Duodenal mucosa (tissue), 2 donors: ENCODE data around the gene PAPLN.

ENCODE experiments used
- H3K27ac ChIP-seq: one replicate; pipeline ENCODE4 v1.7.0; 2013; ENCODE audit warnings: low read depth, low read length
- H3K27me3 ChIP-seq, 2 donors: one replicate each; pipeline ENCODE4 v1.7.0; 2013; ENCODE audit warnings: low read length in 2 of 2, control low read depth in 1 of 2; ENCODE audit not compliant: insufficient read depth in 2 of 2, control insufficient read depth in 1 of 2
- H3K36me3 ChIP-seq, 2 donors: one replicate each; pipeline ENCODE4 v1.7.0; 2013; ENCODE audit warnings: low read length in 2 of 2, control low read depth in 1 of 2; ENCODE audit not compliant: insufficient read depth in 2 of 2, control insufficient read depth in 1 of 2
- H3K4me1 ChIP-seq, 2 donors: one replicate each; pipeline ENCODE4 v1.7.0; 2013; ENCODE audit warnings: low read length in 2 of 2, control low read depth in 1 of 2; ENCODE audit not compliant: insufficient read depth in 2 of 2, control insufficient read depth in 1 of 2
- H3K4me3 ChIP-seq, 2 donors: one replicate each; pipeline ENCODE4 v1.7.0; 2013; ENCODE audit warnings: low read length in 2 of 2, low read depth in 1 of 2
- H3K9ac ChIP-seq, 2 donors: one replicate each; pipeline ENCODE4 v1.7.0; 2013; ENCODE audit warnings: low read length in 2 of 2, low read depth in 1 of 2
- H3K9me3 ChIP-seq, 2 donors: one replicate each; pipeline ENCODE4 v1.7.0; 2013; ENCODE audit warnings: low read length in 2 of 2, control low read depth in 1 of 2; ENCODE audit not compliant: control insufficient read depth in 1 of 2

Gene PAPLN

DNA sequence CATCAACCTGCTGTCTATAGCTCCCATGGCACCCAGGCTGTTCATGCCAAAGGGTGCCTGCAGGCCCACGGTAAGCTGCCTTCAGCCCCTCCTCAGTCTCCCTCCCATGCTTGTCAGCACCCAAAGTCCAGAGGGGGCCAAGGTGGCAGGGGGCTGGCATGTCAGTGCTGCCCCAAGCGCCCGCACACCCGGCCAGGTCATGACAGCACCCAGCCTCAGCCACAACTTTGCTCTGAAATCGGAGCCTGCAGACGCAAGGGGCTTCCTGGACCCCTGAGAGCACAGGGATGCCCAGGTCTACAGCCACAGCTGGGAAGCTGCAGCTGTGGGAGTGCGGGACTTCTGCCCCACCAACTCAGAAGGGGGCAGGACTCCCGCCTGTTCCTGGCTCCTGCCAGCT, 28.5 kb upstream of the PAPLN start:
- Histone ChIP-seq H3K36me3 (peaks cover 60 to 80% of the 10 kb centered on the region in 2 donors), H3K27ac (no peak overlapping the region), H3K4me3 (no peak overlapping the region), H3K9me3 (no peaks in the 10 kb centered on the region), H3K9ac (no peak overlapping the region), H3K27me3 (no peaks in the 10 kb centered on the region), H3K4me1 (no peaks in the 10 kb centered on the region)

DNA sequence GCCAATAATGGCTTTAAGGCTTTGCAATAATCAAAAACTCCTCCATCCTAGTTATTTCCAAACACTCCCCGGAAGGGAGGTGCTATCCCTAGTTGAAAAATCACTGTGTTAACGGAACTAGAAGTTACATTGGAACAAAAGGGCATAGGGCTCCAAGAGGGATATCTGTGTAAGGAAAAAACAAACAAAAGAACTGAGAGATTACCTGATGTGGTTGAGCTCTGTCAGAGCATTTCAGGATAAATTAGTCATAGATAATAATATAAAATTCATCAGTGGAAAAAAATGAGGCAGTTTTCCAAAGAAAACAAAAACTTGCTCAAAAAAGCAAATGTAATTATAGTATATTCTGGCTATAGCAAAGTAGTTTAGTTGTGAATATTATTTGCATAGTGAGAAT, 27.4 kb upstream of the PAPLN start:
- H3K36me3 ChIP-seq, result peaks cover 62 to 82% of the 10 kb centered on the region in 2 donors
- no peak overlapping the region for H3K27ac ChIP-seq

DNA sequence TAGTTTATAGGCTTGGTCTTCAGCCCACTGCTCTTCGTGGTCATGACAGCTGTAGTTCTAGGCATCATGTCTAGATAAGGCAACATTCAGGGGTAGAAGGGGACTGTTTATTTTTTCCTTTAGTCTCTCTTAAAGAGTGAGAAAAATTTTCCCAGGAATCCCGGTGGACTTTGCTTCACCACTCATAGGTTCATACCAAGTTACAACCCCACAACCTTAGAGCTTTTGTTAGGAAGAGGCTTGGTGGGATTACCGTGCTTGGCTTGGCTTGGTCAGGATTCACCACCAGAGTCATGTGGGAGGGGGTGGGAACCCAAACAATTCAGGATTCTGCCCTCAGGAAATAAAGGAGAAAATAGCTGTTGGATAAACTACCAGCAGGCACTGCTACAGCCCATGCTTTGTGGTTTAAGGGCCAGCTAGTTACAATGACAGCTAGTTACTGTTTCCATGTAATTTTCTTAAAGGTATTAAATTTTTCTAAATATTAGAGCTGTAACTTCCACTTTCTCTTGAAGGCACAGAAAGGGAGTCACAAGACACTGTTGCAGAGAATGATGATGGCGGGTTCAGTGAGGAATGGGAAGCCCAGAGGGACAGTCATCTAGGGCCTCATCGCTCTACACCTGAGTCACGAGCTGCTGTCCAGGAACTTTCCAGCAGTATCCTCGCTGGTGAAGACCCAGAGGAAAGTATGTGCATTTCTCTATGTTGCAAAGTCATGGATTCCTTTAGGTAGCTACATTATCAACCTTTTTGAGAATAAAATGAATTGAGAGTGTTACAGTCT, 25.9 kb upstream of the PAPLN start:
- no peak overlapping the region for H3K27ac ChIP-seq
- H3K36me3 ChIP-seq, result peaks cover 52 to 77% of the 10 kb centered on the region in 2 donors
- H3K9ac ChIP-seq, result no peak overlapping the region
- no peaks in the 10 kb centered on the region for H3K9me3 ChIP-seq
- no peaks in the 10 kb centered on the region for H3K27me3 ChIP-seq
- no peak overlapping the region for H3K4me3 ChIP-seq
- no peaks in the 10 kb centered on the region for H3K4me1 ChIP-seq

More for the DNA sequence above, 27.4 kb upstream of the PAPLN start:
- H3K9me3 ChIP-seq, result no peaks in the 10 kb centered on the region
- no peaks in the 10 kb centered on the region for H3K27me3 ChIP-seq
- H3K4me1 ChIP-seq, result no peaks in the 10 kb centered on the region
- H3K9ac ChIP-seq, result no peak overlapping the region
- H3K4me3 ChIP-seq, result no peak overlapping the region

DNA sequence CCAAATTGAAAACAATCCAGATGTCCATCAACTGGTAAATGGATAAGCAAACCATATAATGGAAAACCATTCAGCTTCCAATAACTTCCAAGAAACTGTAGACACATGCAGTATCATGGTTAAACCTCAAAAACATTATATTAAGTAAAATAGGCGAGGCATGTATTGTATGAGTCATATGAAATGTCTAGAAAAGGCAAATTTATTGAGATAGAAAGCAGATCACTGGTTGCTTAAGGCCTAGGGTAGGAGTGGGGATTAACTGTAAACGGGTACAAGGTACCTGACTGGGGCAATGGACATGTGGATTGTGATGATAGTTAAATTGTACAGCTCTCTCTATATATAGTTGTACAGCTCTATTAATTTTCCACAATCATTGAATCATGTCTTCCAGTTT, 21.3 kb upstream of the PAPLN start:
- no peak overlapping the region for H3K4me3 ChIP-seq
- no peaks in the 10 kb centered on the region for H3K27me3 ChIP-seq
- peaks cover 47 to 77% of the 10 kb centered on the region in 2 donors for H3K36me3 ChIP-seq
- no peak overlapping the region for H3K27ac ChIP-seq
- H3K4me1 ChIP-seq, result no peaks in the 10 kb centered on the region
- no peaks in the 10 kb centered on the region for H3K9me3 ChIP-seq
- H3K9ac ChIP-seq, result no peak overlapping the region

DNA sequence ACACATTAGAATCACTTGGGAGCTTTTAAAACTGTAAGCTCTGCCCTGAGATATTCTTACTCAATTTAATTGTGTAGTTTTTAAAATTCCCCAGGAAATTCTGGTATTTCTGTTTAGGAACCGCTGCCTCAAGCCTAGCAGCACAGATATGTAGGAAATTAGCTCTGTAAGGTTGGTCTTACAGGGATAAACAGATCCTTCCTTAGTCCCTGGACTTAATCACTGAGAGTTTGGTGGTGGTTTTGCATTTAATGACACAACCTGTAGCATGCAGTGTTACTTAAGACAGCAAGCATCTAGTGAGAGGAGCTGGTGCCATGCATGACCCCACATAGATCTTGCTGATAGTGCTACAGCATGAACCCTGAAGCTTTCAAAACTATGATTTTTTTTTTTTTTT, 19.9 kb upstream of the PAPLN start:
- H3K36me3 ChIP-seq, result peaks cover 46 to 79% of the 10 kb centered on the region in 2 donors
- H3K4me1 ChIP-seq, result no peaks in the 10 kb centered on the region
- no peaks in the 10 kb centered on the region for H3K9me3 ChIP-seq
- no peaks in the 10 kb centered on the region for H3K27me3 ChIP-seq
- H3K27ac ChIP-seq, result no peak overlapping the region
- no peak overlapping the region for H3K9ac ChIP-seq
- no peak overlapping the region for H3K4me3 ChIP-seq

DNA sequence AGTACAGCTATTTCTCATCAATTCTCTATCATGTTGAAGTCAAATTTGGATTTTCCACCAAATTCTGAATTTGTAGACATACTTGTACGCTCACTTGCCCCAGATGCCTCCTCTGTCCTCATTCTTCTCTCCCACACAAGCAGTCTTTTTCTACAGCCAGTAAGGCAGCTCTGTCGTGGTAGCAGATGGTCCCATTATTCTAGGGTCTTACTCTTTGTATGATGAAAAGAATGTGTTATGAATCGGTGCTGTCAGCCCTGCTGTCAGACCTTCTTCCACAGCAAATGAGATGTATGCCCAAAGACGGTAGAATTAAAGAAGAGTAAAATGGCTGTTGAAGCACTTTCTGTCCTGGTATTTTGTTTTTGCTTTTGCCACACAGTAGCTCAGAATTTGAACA, 17.2 kb upstream of the PAPLN start:
- no peaks in the 10 kb centered on the region for H3K4me1 ChIP-seq
- H3K27me3 ChIP-seq, result no peaks in the 10 kb centered on the region
- H3K27ac ChIP-seq, result no peak overlapping the region
- no peaks in the 10 kb centered on the region for H3K9me3 ChIP-seq
- H3K4me3 ChIP-seq, result no peak overlapping the region
- H3K36me3 ChIP-seq, result peaks cover 36 to 67% of the 10 kb centered on the region in 2 donors
- H3K9ac ChIP-seq, result no peak overlapping the region

DNA sequence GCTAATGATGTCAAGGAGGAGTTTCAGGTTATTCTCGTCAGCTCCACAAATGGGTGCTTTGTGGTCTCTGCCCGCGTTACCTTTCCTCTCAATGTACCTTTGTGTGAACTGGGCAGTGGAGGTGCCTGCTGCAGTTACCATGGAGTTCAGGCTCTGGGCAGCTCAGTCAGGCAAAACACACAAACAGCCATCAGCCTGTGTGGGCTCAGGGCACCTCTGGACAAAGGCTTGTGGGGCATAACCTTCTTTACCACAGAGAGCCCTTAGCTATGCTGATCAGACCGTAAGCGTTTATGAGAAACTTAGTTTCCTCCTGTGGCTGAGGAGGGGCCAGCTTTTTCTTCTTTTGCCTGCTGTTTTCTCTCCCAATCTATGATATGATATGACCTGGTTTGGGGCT, 16.7 kb upstream of the PAPLN start:
- Histone ChIP-seq H3K9ac (no peak overlapping the region), H3K36me3 (peaks cover 36 to 70% of the 10 kb centered on the region in 2 donors), H3K4me1 (no peaks in the 10 kb centered on the region), H3K4me3 (no peak overlapping the region), H3K27ac (no peak overlapping the region), H3K27me3 (no peaks in the 10 kb centered on the region), H3K9me3 (no peaks in the 10 kb centered on the region)

DNA sequence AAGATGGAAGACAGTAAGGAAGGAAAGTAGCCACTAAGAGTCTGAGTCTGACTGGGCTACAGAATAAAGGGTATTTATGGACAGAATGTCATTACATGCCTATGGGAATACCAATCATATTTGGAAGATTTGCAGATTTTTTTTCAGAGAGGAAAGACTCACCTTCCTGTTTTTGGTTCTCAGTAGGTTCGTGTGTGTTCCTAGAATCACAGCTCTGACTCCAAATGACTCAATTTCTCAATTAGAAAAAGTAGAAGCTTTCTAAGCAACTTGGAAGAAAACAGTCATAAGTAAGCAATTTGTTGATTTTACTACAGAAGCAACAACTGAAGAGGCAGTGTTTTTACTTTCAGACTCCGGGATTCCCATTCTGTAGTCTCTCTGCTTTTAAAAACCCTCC, 15.4 kb upstream of the PAPLN start:
- Histone ChIP-seq H3K27ac (no peak overlapping the region), H3K9ac (no peak overlapping the region), H3K4me3 (no peak overlapping the region), H3K27me3 (no peaks in the 10 kb centered on the region), H3K36me3 (peaks cover 36 to 61% of the 10 kb centered on the region in 2 donors), H3K9me3 (no peaks in the 10 kb centered on the region), H3K4me1 (no peaks in the 10 kb centered on the region)

DNA sequence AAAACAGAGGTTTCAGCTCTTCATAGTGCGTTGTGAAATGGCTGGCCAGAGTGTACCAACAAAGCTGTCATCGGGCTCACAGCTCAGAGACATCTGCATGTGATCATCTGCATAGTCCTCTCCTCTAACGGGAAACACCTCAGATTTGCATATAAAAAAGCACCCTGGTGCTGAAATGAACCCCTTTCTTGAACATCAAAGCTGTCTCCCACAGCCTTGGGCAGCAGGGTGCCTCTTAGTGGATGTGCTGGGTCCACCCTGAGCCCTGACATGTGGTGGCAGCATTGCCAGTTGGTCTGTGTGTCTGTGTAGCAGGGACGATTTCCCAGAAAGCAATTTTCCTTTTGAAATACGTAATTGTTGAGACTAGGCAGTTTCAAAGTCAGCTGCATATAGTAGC, 14.3 kb upstream of the PAPLN start:
- H3K27me3 ChIP-seq, result no peaks in the 10 kb centered on the region
- peaks cover 30 to 55% of the 10 kb centered on the region in 2 donors for H3K36me3 ChIP-seq
- no peaks in the 10 kb centered on the region for H3K4me1 ChIP-seq
- H3K9ac ChIP-seq, result no peak overlapping the region
- no peaks in the 10 kb centered on the region for H3K9me3 ChIP-seq
- H3K27ac ChIP-seq, result no peak overlapping the region
- no peak overlapping the region for H3K4me3 ChIP-seq

DNA sequence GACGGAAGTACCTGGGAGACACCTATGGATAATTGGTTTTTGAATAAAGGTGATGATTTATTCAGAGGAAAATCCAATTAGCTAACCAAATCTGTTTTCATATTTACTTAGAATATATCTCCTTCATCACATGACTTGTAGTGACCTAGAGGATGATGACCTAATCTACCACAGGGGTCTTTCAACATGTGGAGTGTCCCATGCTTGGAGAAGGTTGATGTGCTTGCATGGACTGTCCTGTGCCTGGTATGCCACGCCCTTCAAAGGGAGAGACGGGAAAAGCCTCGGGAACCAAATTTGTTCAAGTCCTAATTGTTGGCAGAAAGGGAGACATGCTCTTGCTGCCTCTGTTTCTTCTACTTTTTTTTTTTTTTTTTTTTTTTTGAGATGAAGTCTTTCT, 11.8 kb upstream of the PAPLN start:
- Histone ChIP-seq H3K4me1 (no peaks in the 10 kb centered on the region), H3K36me3 (peaks cover 17 to 44% of the 10 kb centered on the region in 2 donors), H3K4me3 (no peak overlapping the region), H3K27ac (no peak overlapping the region), H3K9me3 (no peaks in the 10 kb centered on the region), H3K27me3 (no peaks in the 10 kb centered on the region), H3K9ac (no peak overlapping the region)
